ENCODE results near the gene TRIP6.
"Not testable (repeated sequence)": the region's sequence is repeated elsewhere in the genome, so short reads cannot be mapped to it uniquely, and the experiment has no call there.

The TRIP6 gene

GRCh38 chr7:100919335-100919734 is 52.1 kb downstream of the TRIP6 start:
- not testable (repeated sequence) for FAIRE-seq

- FAIRE-seq, result not testable (repeated sequence)
These were observed 52.7 kb downstream of the TRIP6 start for GRCh38 chr7:100919779-100920437.

- no peak for FAIRE-seq
These were observed 53.9 kb downstream of the TRIP6 start for GRCh38 chr7:100921039-100921438.

All from colon (tissue), 2 donors.